Measurements from ENCODE around the gene HS3ST3B1. TPM values are rescaled to one million over a fixed set of nuclear protein-coding genes. Genes with fewer than 3 reads are reported as not detected.

Gene HS3ST3B1
- total and polyA plus RNA-seq, 2 of the 4 experiments (the other 2 are of a cell fraction): 3.1 to 4.3 TPM

DNA sequence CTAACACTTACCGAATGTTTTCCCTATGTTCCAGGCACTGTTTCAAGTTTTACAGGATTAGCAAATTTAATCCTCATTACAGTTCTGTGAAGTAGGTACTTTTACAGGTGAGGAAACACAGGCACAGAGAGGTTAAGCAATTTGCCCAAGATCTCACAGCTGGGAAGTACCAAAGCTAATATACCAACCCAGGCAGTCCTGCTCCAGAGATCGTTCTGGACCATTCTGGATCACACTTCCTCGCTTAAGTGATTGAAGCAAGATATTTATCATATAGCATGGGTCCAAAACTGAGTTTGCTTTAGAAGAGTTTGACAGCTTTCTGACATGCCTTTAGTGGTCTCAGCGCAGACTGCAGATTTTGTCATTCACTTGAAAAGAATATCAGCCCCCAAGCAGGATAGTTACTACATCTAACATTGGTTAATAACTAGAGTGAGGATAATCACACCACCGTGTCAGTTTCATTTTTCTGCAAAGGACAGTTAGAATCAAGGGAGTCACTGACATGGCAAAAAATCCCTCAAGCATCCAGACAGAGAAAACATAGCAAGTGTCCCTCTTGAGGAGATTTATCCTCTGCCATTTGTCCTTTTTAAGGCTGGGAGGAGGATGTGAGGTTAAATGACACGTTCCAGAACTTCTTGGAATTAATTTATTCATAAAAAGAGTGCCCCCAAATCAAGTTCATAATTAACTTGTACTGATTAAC is 5.1 kb downstream of the HS3ST3B1 start:
- no peak overlapping the region for H3K27ac ChIP-seq (ENCODE audit: insufficient read depth, low read length)
- peaks cover 14% of the 10 kb centered on the region for H3K4me1 ChIP-seq (ENCODE audit: control insufficient read depth, insufficient read depth, low read length)
- peak overlapping the region; percentile 64; the same call in 1 of the 2 replicates for H2AK5ac ChIP-seq (ENCODE audit: low read depth, low read length)
- peak overlapping the region; percentile 61 for H3K23ac ChIP-seq (ENCODE audit: low read depth, low read length)
- H3K9ac ChIP-seq (ENCODE audit: low read depth, low read length): no peak overlapping the region; the same call in 1 of the 2 replicates
- peak overlapping the region; percentile 27 for H2BK5ac ChIP-seq (ENCODE audit: low read depth, low read length, poor library complexity, severe bottlenecking)
- H3K9me3 ChIP-seq (ENCODE audit: control insufficient read depth, insufficient read depth, low read length): no peaks in the 10 kb centered on the region
- peak overlapping the region; percentile 34 for H2BK120ac ChIP-seq (ENCODE audit: low read depth, low read length)
- no peak for DNase-seq
- no peak overlapping the region for H2AK9ac ChIP-seq (replicated peaks; ENCODE audit: low read depth, low read length, poor library complexity)
- POLR2A ChIA-PET (ENCODE audit: unreplicated experiment): no interaction called here
- H2BK20ac ChIP-seq (ENCODE audit: low read depth, low read length): peak overlapping the region; percentile 54
- ATAC-seq (ENCODE audit: low read depth): no peak
- no peak overlapping the region for H3K4me3 ChIP-seq (ENCODE audit: insufficient read depth, low read depth, low read length)
- BruUV-seq (replicated peaks): no TSS peak
- H4K91ac ChIP-seq (ENCODE audit: insufficient read depth, low read depth, low read length): peak overlapping the region; percentile 39
- H2BK15ac ChIP-seq (ENCODE audit: low read depth, low read length): peak overlapping the region; percentile 78; the same call in 2 of the 3 replicates
- peak overlapping the region; percentile 22; the same call in 1 of the 2 replicates for H3K56ac ChIP-seq (ENCODE audit: extremely low read depth, insufficient read depth, low read length)
- intact Hi-C loops (cut with micrococcal nuclease) (loop anchor here (2.0 to 5.0 kb wide), 4 partner anchors 166 to 851 kb away; no protein-coding TSS in a partner anchor), in situ Hi-C loops (cut with MboI; ENCODE audit: low sequenced_read_pairs) (loop anchor here (10.0 kb wide), 1 partner anchor 241 kb away; the partner anchor contains the start of gene COX10), dilution Hi-C loops (cut with HindIII; ENCODE audit: low sequenced_read_pairs, unreplicated experiment) (no loop called here)
- CTCF ChIA-PET: interaction anchor here (1.5 kb wide), 1 partner anchor 621 kb away, joined by 5 read pairs; no protein-coding TSS in a partner anchor
- peaks cover 3% of the 10 kb centered on the region for H3K36me3 ChIP-seq (ENCODE audit: control insufficient read depth, insufficient read depth, low read length)
- H3K9me1 ChIP-seq (ENCODE audit: insufficient read depth, low read length): peaks cover 12% of the 10 kb centered on the region; the same call in 1 of the 2 replicates
- peak overlapping the region; percentile 2 to 12; a peak in 2 of 4 replicates for H4K8ac ChIP-seq (ENCODE audit: low read depth in 2 of 2, low read length in 2 of 2)
- peak overlapping the region; percentile 18 for H3K4ac ChIP-seq (ENCODE audit: low read depth, low read length)
- no peaks in the 10 kb centered on the region for H3K27me3 ChIP-seq (ENCODE audit: control insufficient read depth, insufficient read depth, low read length)
- H3K18ac ChIP-seq (ENCODE audit: low read depth, low read length): peak overlapping the region; percentile 19; the same call in 1 of the 2 replicates
- peak overlapping the region; percentile 26; the same call in 1 of the 2 replicates for H3K14ac ChIP-seq (replicated peaks; ENCODE audit: low read depth, low read length)
- peak overlapping the region; percentile 23; the same call in 1 of the 2 replicates for H4K5ac ChIP-seq (ENCODE audit: low read depth, low read length)
- peaks cover 23 to 52% of the 10 kb centered on the region in 2 experiments for H3K79me1 ChIP-seq (ENCODE audit: low read depth in 1 of 2, low read length in 2 of 2)
- H2AFZ ChIP-seq (replicated peaks; ENCODE audit: low read length, poor library complexity): no peak overlapping the region
- WGBS, 2 experiments (ENCODE audit: extremely low coverage in 2 of 2, insufficient read length in 1 of 2): no CpG with 5 or more reads among the region's 6 CpGs
- peaks cover 22% of the 10 kb centered on the region; the same call in 1 of the 2 replicates for H4K20me1 ChIP-seq (ENCODE audit: insufficient read depth, low read length)
- H3K4me2 ChIP-seq (ENCODE audit: low read depth, low read length): peak overlapping the region; percentile 24; the same call in 1 of the 2 replicates
- TF ChIP-seq MAFK (IDR thresholded peaks at IDR 0.05; ENCODE audit: low read depth, low read length): no peak
- TF ChIP-seq CEBPB (IDR thresholded peaks at IDR 0.05; ENCODE audit: low read depth, low read length): no peak
- no peak for TF ChIP-seq SMC3 (IDR thresholded peaks at IDR 0.05; ENCODE audit: low read depth, low read length)
- TF ChIP-seq, protein P1, sequence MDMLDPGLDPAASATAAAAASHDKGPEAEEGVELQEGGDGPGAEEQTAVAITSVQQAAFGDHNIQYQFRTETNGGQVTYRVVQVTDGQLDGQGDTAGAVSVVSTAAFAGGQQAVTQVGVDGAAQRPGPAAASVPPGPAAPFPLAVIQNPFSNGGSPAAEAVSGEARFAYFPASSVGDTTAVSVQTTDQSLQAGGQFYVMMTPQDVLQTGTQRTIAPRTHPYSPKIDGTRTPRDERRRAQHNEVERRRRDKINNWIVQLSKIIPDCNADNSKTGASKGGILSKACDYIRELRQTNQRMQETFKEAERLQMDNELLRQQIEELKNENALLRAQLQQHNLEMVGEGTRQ (IDR thresholded peaks at IDR 0.05; ENCODE audit: low read depth, low read length): no peak
- no peak for TF ChIP-seq ELK1 (IDR thresholded peaks at IDR 0.05; ENCODE audit: borderline replicate concordance, low read depth, low read length)
- TF ChIP-seq BHLHE40 (IDR thresholded peaks at IDR 0.05; ENCODE audit: low read depth, low read length): no peak
- no peak for TF ChIP-seq RFX5 (IDR thresholded peaks at IDR 0.05; ENCODE audit: low read depth, low read length)
- TF ChIP-seq FOS (IDR thresholded peaks at IDR 0.05; ENCODE audit: low read depth, low read length): no peak
- no peak for TF ChIP-seq CHD1 (IDR thresholded peaks at IDR 0.05; ENCODE audit: low read depth, low read length)
- no peak for TF ChIP-seq MXI1 (IDR thresholded peaks at IDR 0.05; ENCODE audit: borderline replicate concordance, low read depth, low read length)
- no peak for TF ChIP-seq RCOR1 (IDR thresholded peaks at IDR 0.05; ENCODE audit: insufficient replicate concordance, low read length)
- no peak for TF ChIP-seq MAZ (IDR thresholded peaks at IDR 0.05; ENCODE audit: borderline replicate concordance, low read depth, low read length)
- no peak for TF ChIP-seq NFE2L2 (IDR thresholded peaks at IDR 0.05; ENCODE audit: low read depth, low read length)
- no peak for TF ChIP-seq POLR2A (IDR thresholded peaks at IDR 0.05; ENCODE audit: low read depth, low read length)
- no peak for TF ChIP-seq RAD21 (IDR thresholded peaks at IDR 0.05; ENCODE audit: low read length)
